Gastrocnemius medialis (tissue), 4 donors: ENCODE data around the gene RPA3. TPM values are rescaled to one million over a fixed set of nuclear protein-coding genes. Genes with fewer than 3 reads are reported as not detected.
"Not testable (repeated sequence)": the region's sequence is repeated elsewhere in the genome, so short reads cannot be mapped to it uniquely, and the experiment has no call there.

ENCODE experiments used
- ATAC-seq, 2 donors: fragments of 150-250 bp; one replicate each; pipeline ENCODE4 v1.9.1; 2016
- DNase-seq, 2 donors: peaks; one replicate each; pipeline ENCODE4 v3.0.0-alpha.2; 2019
- H3K27ac ChIP-seq, 4 donors: fragments of 200-600 bp; sonication (generic); 1 replicate in 1 of 4; 2 replicates in 3 of 4; pipeline ENCODE4 v1.5.1; 2016 to 2018; ENCODE audit warnings: mild to moderate bottlenecking in 2 of 4, moderate library complexity in 1 of 4
- H3K27me3 ChIP-seq, 3 donors: fragments of 200-600 bp; sonication (generic) in 2 of 3; 1 replicate in 1 of 3; 2 replicates in 2 of 3; pipeline versions ENCODE4 v1.5.1 to v1.6.0; 2016 to 2019; ENCODE audit warnings: mild to moderate bottlenecking in 1 of 3, moderate library complexity in 1 of 3
- H3K36me3 ChIP-seq, 2 donors: fragments of 200-600 bp; sonication (generic) in 1 of 2; one replicate each; pipeline ENCODE4 v1.5.1; 2017 to 2018
- H3K4me1 ChIP-seq, 2 donors: fragments of 200-600 bp; sonication (generic) in 1 of 2; one replicate each; pipeline ENCODE4 v1.5.1; 2016 to 2017; ENCODE audit warnings: mild to moderate bottlenecking in 2 of 2
- H3K4me3 ChIP-seq, 4 donors: fragments of 200-600 bp; sonication (generic) in 3 of 4; 1 replicate in 1 of 4; 2 replicates in 3 of 4; pipeline ENCODE4 v1.5.1; 2016 to 2019; ENCODE audit warnings: mild to moderate bottlenecking in 2 of 4
- H3K9me3 ChIP-seq, 3 donors: fragments of 200-600 bp; sonication (generic) in 2 of 3; 1 replicate in 1 of 3; 2 replicates in 2 of 3; pipeline ENCODE4 v1.5.1; 2016 to 2019
- CTCF ChIP-seq, 5 experiments: fragments of 450-650 bp in 3 of 5; fragments of 200-600 bp in 2 of 5; sonication (generic) in 2 of 5; IDR thresholded peaks in 4 of 5; conservative IDR thresholded peaks in 1 of 5; 1 replicate in 4 of 5; 2 replicates in 1 of 5; pipeline ENCODE4 v1.5.1; 2016 to 2019; ENCODE audit warnings: antibody characterized with exemption in 5 of 5, mild to moderate bottlenecking in 3 of 5, moderate library complexity in 3 of 5
- POLR2A ChIP-seq, 2 donors: fragments of 450-650 bp; IDR thresholded peaks; one replicate each; pipeline ENCODE4 v1.6.1; 2017; ENCODE audit warnings: antibody characterized with exemption in 2 of 2, mild to moderate bottlenecking in 2 of 2, moderate library complexity in 2 of 2
- in situ Hi-C, 4 donors: fragments of 200-750 bp; cut with MboI; loops; one replicate each; pipeline versions ENCODE4 v1.15.0 to v1.8.0; 2017; ENCODE audit warnings: low sequenced_read_pairs in 4 of 4
- intact Hi-C: fragments of 100-400 bp; cut with DNase I; formaldehyde crosslinking; loops from one replicate; pipeline ENCODE4 v1.15.1; 2023; ENCODE audit warnings: low total_unique reads
- total RNA-seq, 4 donors: library from RNA; depleted of rRNA; stranded (reverse); fragments of >200 nt; gene quantifications; one replicate each; pipeline versions ENCODE4 v1.1.0 to v1.2.3, GENCODE V29; 2016

Gene RPA3
- total RNA-seq, 4 donors from 2014 or later = 4.7 to 14.3 (median 12.5) TPM

- in situ Hi-C loops = loop anchor here in 2 of 4 donors (10.0 to 25.0 kb wide), 2 partner anchors 528 to 545 kb away; no protein-coding TSS in a partner anchor
- intact Hi-C loops = no loop called here
- no peak overlapping the region for H3K4me3 ChIP-seq
- TF ChIP-seq CTCF (IDR thresholded peaks at IDR 0.05 in 4 of 5, conservative IDR thresholded peaks at IDR 0.05 in 1 of 5) = no peak
- TF ChIP-seq POLR2A (IDR thresholded peaks at IDR 0.05) = no peak
- no peaks in the 10 kb centered on the region for H3K9me3 ChIP-seq
- no peak overlapping the region for H3K27ac ChIP-seq
- no peak for DNase-seq
- H3K36me3 ChIP-seq = no peaks in the 10 kb centered on the region
- H3K27me3 ChIP-seq = no peaks in the 10 kb centered on the region
- no peak for ATAC-seq
- no peaks in the 10 kb centered on the region for H3K4me1 ChIP-seq
These were observed 51.2 kb downstream of the RPA3 start for GRCh38 chr7:7667187-7667586.

GRCh38 chr7:7665031-7665430, 53.4 kb downstream of the RPA3 start:
- in situ Hi-C loops = loop anchor here in 2 of 4 donors (10.0 to 25.0 kb wide), 2 partner anchors 530 to 547 kb away; no protein-coding TSS in a partner anchor
- TF ChIP-seq CTCF (IDR thresholded peaks at IDR 0.05 in 4 of 5, conservative IDR thresholded peaks at IDR 0.05 in 1 of 5) = no peak
- TF ChIP-seq POLR2A (IDR thresholded peaks at IDR 0.05) = no peak
- ATAC-seq = no peak

GRCh38 chr7:7664291-7664690, 54.1 kb downstream of the RPA3 start:
- in situ Hi-C loops = loop anchor here in 2 of 4 donors (10.0 to 25.0 kb wide), 2 partner anchors 531 to 548 kb away; no protein-coding TSS in a partner anchor
- no peaks in the 10 kb centered on the region for H3K9me3 ChIP-seq
- DNase-seq = no peak
- TF ChIP-seq POLR2A (IDR thresholded peaks at IDR 0.05) (no peak), CTCF (IDR thresholded peaks at IDR 0.05 in 4 of 5, conservative IDR thresholded peaks at IDR 0.05 in 1 of 5) (no peak)
- H3K4me1 ChIP-seq = no peaks in the 10 kb centered on the region
- no peak overlapping the region for H3K4me3 ChIP-seq
- intact Hi-C loops = no loop called here
- no peaks in the 10 kb centered on the region for H3K36me3 ChIP-seq
- H3K27ac ChIP-seq = no peak overlapping the region
- H3K27me3 ChIP-seq = no peaks in the 10 kb centered on the region
- no peak for ATAC-seq

More at GRCh38 chr7:7665031-7665430, 53.4 kb downstream of the RPA3 start:
- DNase-seq = no peak
- H3K36me3 ChIP-seq = no peaks in the 10 kb centered on the region
- no peaks in the 10 kb centered on the region for H3K27me3 ChIP-seq
- intact Hi-C loops = no loop called here
- no peaks in the 10 kb centered on the region for H3K9me3 ChIP-seq
- H3K4me1 ChIP-seq = no peaks in the 10 kb centered on the region
- H3K4me3 ChIP-seq = no peak overlapping the region
- no peak overlapping the region for H3K27ac ChIP-seq

GRCh38 chr7:7662527-7662926, 55.9 kb downstream of the RPA3 start:
- H3K27me3 ChIP-seq = no peaks in the 10 kb centered on the region
- TF ChIP-seq POLR2A (IDR thresholded peaks at IDR 0.05) (no peak), CTCF (IDR thresholded peaks at IDR 0.05 in 4 of 5, conservative IDR thresholded peaks at IDR 0.05 in 1 of 5) (no peak)
- in situ Hi-C loops (loop anchor here in 2 of 4 donors (10.0 to 25.0 kb wide), 2 partner anchors 532 to 550 kb away; no protein-coding TSS in a partner anchor), intact Hi-C loops (no loop called here)
- no peak for DNase-seq
- H3K36me3 ChIP-seq = no peaks in the 10 kb centered on the region
- H3K4me1 ChIP-seq = no peaks in the 10 kb centered on the region
- H3K9me3 ChIP-seq = no peaks in the 10 kb centered on the region
- ATAC-seq = no peak
- no peak overlapping the region for H3K4me3 ChIP-seq
- H3K27ac ChIP-seq = no peak overlapping the region

GRCh38 chr7:7656459-7656858, 61.9 kb downstream of the RPA3 start:
- H3K27me3 ChIP-seq, H3K36me3 ChIP-seq, intact Hi-C loops, ATAC-seq, DNase-seq, H3K4me3 ChIP-seq, H3K27ac ChIP-seq, H3K9me3 ChIP-seq: not testable (repeated sequence)
- H3K4me1 ChIP-seq = peaks cover 7 to 15% of the 10 kb centered on the region in 2 donors
- in situ Hi-C loops = loop anchor here in 1 of 4 donors (25.0 kb wide), 1 partner anchor 556 kb away; no protein-coding TSS in a partner anchor
